Nephron (organoid): ENCODE data around the gene DSG2.
A peak's percentile ranks its signal among the peaks of the same experiment; 100 is the strongest.
"Not testable (repeated sequence)": the region's sequence is repeated elsewhere in the genome, so short reads cannot be mapped to it uniquely, and the experiment has no call there.

Experiments used
- H3K27ac Mint-ChIP-seq, 3 experiments: 2 replicates each; pipeline ENCODE4 v1.8.0; 2020; ENCODE audit warnings: mixed read lengths in 3 of 3, mild to moderate bottlenecking in 2 of 3, moderate library complexity in 1 of 3
- H3K27me3 Mint-ChIP-seq: 2 replicates; pipeline ENCODE4 v1.8.0; 2021; ENCODE audit warnings: low read depth, mild to moderate bottlenecking, moderate library complexity, mixed read lengths
- H3K36me3 Mint-ChIP-seq: 2 replicates; pipeline ENCODE4 v1.8.0; 2020; ENCODE audit warnings: low read depth, mixed read lengths
- H3K4me1 Mint-ChIP-seq: 2 replicates; pipeline ENCODE4 v1.8.0; 2020; ENCODE audit warnings: mixed read lengths
- H3K4me3 Mint-ChIP-seq, 3 experiments: 2 replicates each; pipeline ENCODE4 v1.8.0; 2020; ENCODE audit warnings: mild to moderate bottlenecking in 3 of 3, mixed read lengths in 3 of 3, moderate library complexity in 2 of 3
- H3K9me3 Mint-ChIP-seq: 2 replicates; pipeline ENCODE4 v1.8.0; 2020; ENCODE audit warnings: mixed read lengths
- CTCF ChIP-seq, 3 experiments: fragments of 200-600 bp; sonication (generic); IDR thresholded peaks; one replicate each; pipeline ENCODE4 v1.5.0; 2021; ENCODE audit warnings: antibody characterized with exemption in 3 of 3; ENCODE audit not compliant: unreplicated experiment in 3 of 3

Gene DSG2

GRCh38 chr18:31504455-31505147, 6.6 kb downstream of the DSG2 start:
- H3K9me3 Mint-ChIP-seq: peaks cover 5% of the 10 kb centered on the region
- no peak for TF ChIP-seq CTCF (IDR thresholded peaks at IDR 0.05; ENCODE audit: unreplicated experiment in 3 of 3)
- H3K27ac Mint-ChIP-seq: no peak overlapping the region
- H3K36me3 Mint-ChIP-seq: peaks cover 8% of the 10 kb centered on the region
- no peaks in the 10 kb centered on the region for H3K4me1 Mint-ChIP-seq
- H3K27me3 Mint-ChIP-seq: no peaks in the 10 kb centered on the region
- no peak overlapping the region for H3K4me3 Mint-ChIP-seq

GRCh38 chr18:31505156-31505555, 7.2 kb downstream of the DSG2 start:
- TF ChIP-seq CTCF (IDR thresholded peaks at IDR 0.05; ENCODE audit: unreplicated experiment in 3 of 3): no peak
- H3K27me3 Mint-ChIP-seq: no peaks in the 10 kb centered on the region
- no peak overlapping the region for H3K27ac Mint-ChIP-seq
- no peaks in the 10 kb centered on the region for H3K4me1 Mint-ChIP-seq
- peaks cover 8% of the 10 kb centered on the region for H3K36me3 Mint-ChIP-seq
- H3K4me3 Mint-ChIP-seq: no peak overlapping the region
- peaks cover 5% of the 10 kb centered on the region for H3K9me3 Mint-ChIP-seq

GRCh38 chr18:31506024-31506742, 8.2 kb downstream of the DSG2 start:
- no peak overlapping the region for H3K4me3 Mint-ChIP-seq
- H3K36me3 Mint-ChIP-seq: peaks cover 8% of the 10 kb centered on the region
- peaks cover 5% of the 10 kb centered on the region for H3K9me3 Mint-ChIP-seq
- H3K27me3 Mint-ChIP-seq: no peaks in the 10 kb centered on the region
- H3K27ac Mint-ChIP-seq: peak overlapping the region in 1 of 3 experiments; percentile 14
- TF ChIP-seq CTCF (IDR thresholded peaks at IDR 0.05; ENCODE audit: unreplicated experiment in 3 of 3): peak; percentile 41 to 51 (median 47)
- H3K4me1 Mint-ChIP-seq: no peaks in the 10 kb centered on the region

- not testable (repeated sequence) for H3K9me3 Mint-ChIP-seq, H3K27me3 Mint-ChIP-seq, H3K4me3 Mint-ChIP-seq, H3K4me1 Mint-ChIP-seq, H3K27ac Mint-ChIP-seq, H3K36me3 Mint-ChIP-seq
These were observed 9.1 kb downstream of the DSG2 start for GRCh38 chr18:31507124-31507523.

GRCh38 chr18:31508781-31509180, 10.8 kb downstream of the DSG2 start:
- no peaks in the 10 kb centered on the region for H3K27me3 Mint-ChIP-seq
- TF ChIP-seq CTCF (IDR thresholded peaks at IDR 0.05; ENCODE audit: unreplicated experiment in 3 of 3): no peak
- peaks cover 5% of the 10 kb centered on the region for H3K9me3 Mint-ChIP-seq
- H3K27ac Mint-ChIP-seq: peak overlapping the region in 1 of 3 experiments; percentile 8
- no peak overlapping the region for H3K4me3 Mint-ChIP-seq
- H3K36me3 Mint-ChIP-seq: peaks cover 8% of the 10 kb centered on the region
- no peaks in the 10 kb centered on the region for H3K4me1 Mint-ChIP-seq

- no peak for TF ChIP-seq CTCF (IDR thresholded peaks at IDR 0.05; ENCODE audit: unreplicated experiment in 3 of 3)
- Mint-ChIP-seq H3K4me1 (no peaks in the 10 kb centered on the region), H3K27me3 (no peaks in the 10 kb centered on the region), H3K4me3 (no peak overlapping the region), H3K27ac (no peak overlapping the region), H3K9me3 (peaks cover 5% of the 10 kb centered on the region), H3K36me3 (peaks cover 8% of the 10 kb centered on the region)
These were observed 11.6 kb downstream of the DSG2 start for GRCh38 chr18:31509571-31509970.
